ENCODE results near the gene PLXNB3.

DNA sequence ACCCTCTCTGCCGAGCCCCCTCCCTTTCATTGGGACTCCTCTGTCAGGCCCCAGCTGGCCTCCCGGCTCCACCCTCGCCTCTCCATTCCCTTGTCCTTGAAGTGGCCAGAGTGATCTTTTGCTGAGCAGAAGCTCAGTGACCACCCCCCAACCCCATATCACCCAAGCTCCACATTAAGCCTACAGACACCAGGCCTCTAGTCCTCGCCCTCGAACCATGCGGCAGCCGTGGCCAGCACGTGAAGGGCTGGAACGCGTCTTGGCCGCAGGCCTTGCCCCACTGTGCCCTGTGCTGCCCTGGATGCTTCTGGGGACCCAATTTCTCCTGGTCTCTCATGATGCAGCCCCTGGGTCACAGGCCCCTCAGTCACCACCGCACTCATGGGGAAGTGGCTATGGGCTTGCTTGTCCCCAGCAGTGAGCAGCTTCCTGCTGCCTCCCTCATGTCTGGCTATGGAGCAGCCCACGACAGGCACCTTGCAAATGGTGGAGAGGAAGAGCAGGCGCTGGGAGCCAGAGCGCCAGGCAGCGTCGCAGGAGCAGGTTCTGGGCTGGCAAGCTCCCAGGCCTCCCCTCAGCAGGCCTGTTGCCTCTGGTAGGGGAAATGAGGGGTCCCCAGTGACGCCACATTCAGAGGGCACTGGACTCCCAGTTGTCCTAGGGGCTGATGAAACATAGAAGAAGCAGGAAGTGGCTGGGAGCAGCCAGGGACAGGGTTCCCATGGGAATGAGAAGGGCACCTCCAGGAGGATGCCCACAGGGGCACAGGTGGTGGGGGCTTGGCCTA, 16.0 kb downstream of the PLXNB3 start:
- TF ChIP-seq CTCF (IDR thresholded peaks at IDR 0.05; ENCODE audit: poor library complexity, severe bottlenecking) (no peak), EP300 (conservative IDR thresholded peaks at IDR 0.05; ENCODE audit: poor library complexity, severe bottlenecking) (no peak), EZH2 (IDR thresholded peaks at IDR 0.05; ENCODE audit: borderline replicate concordance, insufficient read depth, low read length, poor library complexity, severe bottlenecking) (no peak), SMC3 (conservative IDR thresholded peaks at IDR 0.05; ENCODE audit: poor library complexity) (no peak), RAD21 (conservative IDR thresholded peaks at IDR 0.05) (no peak), REST (IDR thresholded peaks at IDR 0.05; ENCODE audit: borderline replicate concordance) (no peak)

Measured in neural cell (in vitro differentiated cells).